ENCODE measurements around the gene OR52K2. TPM values are rescaled to one million over a fixed set of nuclear protein-coding genes. Genes with fewer than 3 reads are reported as not detected.

The OR52K2 gene
- total RNA-seq, 3 donors from 2014 or later, result not detected

GRCh38 chr11:4495487-4495886 is 46.4 kb downstream of the OR52K2 start:
- H3K4me1 Mint-ChIP-seq (ENCODE audit: low read depth), result no peaks in the 10 kb centered on the region
- ATAC-seq (no peak), DNase-seq (no peak)
- peaks cover 15% of the 10 kb centered on the region for H3K27me3 Mint-ChIP-seq (ENCODE audit: low read depth)
- peaks cover 3% of the 10 kb centered on the region for H3K9me3 Mint-ChIP-seq
- no peaks in the 10 kb centered on the region for H3K36me3 Mint-ChIP-seq (ENCODE audit: insufficient read depth)
- H3K4me3 Mint-ChIP-seq, result no peak overlapping the region

- ATAC-seq, result no peak
- H3K27me3 Mint-ChIP-seq (ENCODE audit: low read depth), result peaks cover 15% of the 10 kb centered on the region
- H3K9me3 Mint-ChIP-seq, result peaks cover 3% of the 10 kb centered on the region
- DNase-seq, result no peak
- H3K4me3 Mint-ChIP-seq, result no peak overlapping the region
- no peaks in the 10 kb centered on the region for H3K4me1 Mint-ChIP-seq (ENCODE audit: low read depth)
- H3K36me3 Mint-ChIP-seq (ENCODE audit: insufficient read depth), result no peaks in the 10 kb centered on the region
Observed at GRCh38 chr11:4495986-4496385, 46.9 kb downstream of the OR52K2 start.

- H3K4me1 Mint-ChIP-seq (ENCODE audit: low read depth), result no peaks in the 10 kb centered on the region
- H3K4me3 Mint-ChIP-seq, result no peak overlapping the region
- peaks cover 11% of the 10 kb centered on the region for H3K27me3 Mint-ChIP-seq (ENCODE audit: low read depth)
- DNase-seq (no peak), ATAC-seq (no peak)
- H3K36me3 Mint-ChIP-seq (ENCODE audit: insufficient read depth), result no peaks in the 10 kb centered on the region
- H3K9me3 Mint-ChIP-seq, result no peaks in the 10 kb centered on the region
Observed at GRCh38 chr11:4496557-4497248, 47.6 kb downstream of the OR52K2 start.

Other genes with a start within 250 kb of the OR52K2 start
- gene OR52B4, start 80.9 kb upstream of the OR52K2 start, total RNA-seq, result not detected
- 10 to 100 TPM; 20.9 to 22.8 (median 22.3) TPM for gene TRIM21, start 55.6 kb upstream of the OR52K2 start, total RNA-seq
- gene OR52K1, start 33.4 kb downstream of the OR52K2 start, total RNA-seq, result under 1 TPM in 1 of 3 donors, not detected in 2; 0.05 TPM
- gene OR52M1, start 95.9 kb downstream of the OR52K2 start, total RNA-seq, result not detected
- not detected for gene OR52I2, start 132.4 kb downstream of the OR52K2 start, total RNA-seq
- gene OR52I1, start 144.7 kb downstream of the OR52K2 start, total RNA-seq, result not detected
- gene TRIM68, start 158.9 kb downstream of the OR52K2 start, total RNA-seq, result 1 to 10 TPM; 7.7 to 8.6 (median 8.1) TPM
- not detected for gene OR51D1, start 188.2 kb downstream of the OR52K2 start, total RNA-seq
- not detected for gene OR51E1, start 194.7 kb downstream of the OR52K2 start, total RNA-seq
- gene OR51E2, start 248.6 kb downstream of the OR52K2 start, total RNA-seq, result not detected